Fibroblast of pulmonary artery (primary cell): ENCODE data around the gene GSTM3.
A peak's percentile ranks its signal among the peaks of the same experiment; 100 is the strongest.

Experiments used
- DNase-seq: peaks from one replicate; pipeline ENCODE4 v3.0.0-alpha.2; 2010; ENCODE audit warnings: low read depth
- H3K4me3 ChIP-seq: replicated peaks from 2 replicates; pipeline ENCODE4 v1.5.1; 2011; ENCODE audit warnings: low read depth, mild to moderate bottlenecking, control low read depth, low read length, moderate library complexity
- CTCF ChIP-seq: IDR thresholded peaks from 2 replicates; pipeline ENCODE4 v1.5.1; 2011; ENCODE audit warnings: mild to moderate bottlenecking, control low read depth, low read length, inconsistent platforms; ENCODE audit errors: missing control alignments

The GSTM3 gene

GRCh38 chr1:109764561-109765482, 24.0 kb upstream of the GSTM3 start:
- DNase-seq, result no peak
- no peak for TF ChIP-seq CTCF
- H3K4me3 ChIP-seq, result no peak overlapping the region

GRCh38 chr1:109763646-109764415, 23.0 kb upstream of the GSTM3 start, which contains the start of gene EPS8L3:
TSS of gene EPS8L3 (minus strand) at chr1:109763923. CDS start at chr1:109761749, 2,174 bp downstream.
- TF ChIP-seq CTCF, result no peak
- no peak within 1 kb of the TSS for H3K4me3 ChIP-seq
- DNase-seq, result no peak

GRCh38 chr1:109762821-109763645, 22.2 kb upstream of the GSTM3 start:
- DNase-seq, result peak; percentile 93
- no peak for TF ChIP-seq CTCF
- no peak overlapping the region for H3K4me3 ChIP-seq

GRCh38 chr1:109762039-109762585, 21.3 kb upstream of the GSTM3 start:
- no peak for DNase-seq
- TF ChIP-seq CTCF, result no peak
- H3K4me3 ChIP-seq, result no peak overlapping the region

- no peak overlapping the region for H3K4me3 ChIP-seq
- no peak for TF ChIP-seq CTCF
- DNase-seq, result no peak
These were observed 20.6 kb upstream of the GSTM3 start for GRCh38 chr1:109761227-109762038.
